HUES64 (cell line): ENCODE results near the gene TTC39C.
"Not testable (repeated sequence)": the region's sequence is repeated elsewhere in the genome, so short reads cannot be mapped to it uniquely, and the experiment has no call there.

ENCODE experiments used
- H3K27ac ChIP-seq: 2 replicates; pipeline ENCODE4 v1.7.0; 2013; ENCODE audit warnings: low read depth, low read length, inconsistent platforms
- H3K27me3 ChIP-seq: 2 replicates; pipeline ENCODE4 v1.6.1; 2013; ENCODE audit warnings: mild to moderate bottlenecking, low read length; ENCODE audit not compliant: insufficient read depth
- H3K36me3 ChIP-seq: 2 replicates; pipeline ENCODE4 v1.6.1; 2013; ENCODE audit warnings: mild to moderate bottlenecking, low read length; ENCODE audit not compliant: insufficient read depth
- H3K4me1 ChIP-seq: 2 replicates; pipeline ENCODE4 v1.6.1; 2013; ENCODE audit warnings: mild to moderate bottlenecking, low read length, moderate library complexity; ENCODE audit not compliant: insufficient read depth
- H3K4me3 ChIP-seq: 2 replicates; pipeline ENCODE4 v1.5.1; 2013; ENCODE audit warnings: mild to moderate bottlenecking, low read length, moderate library complexity
- H3K9ac ChIP-seq: 2 replicates; pipeline ENCODE4 v1.6.1; 2013; ENCODE audit warnings: mild to moderate bottlenecking, low read depth, low read length
- H3K9me3 ChIP-seq: 2 replicates; pipeline ENCODE4 v1.6.1; 2013; ENCODE audit warnings: low read depth, low read length; ENCODE audit not compliant: insufficient read depth
- WGBS: fragments of 150-250, 120-280 bp; methylation state at CpG from one replicate; pipeline ENCODE4 v1.1.7; 2013; ENCODE audit warnings: missing lambda C conversion rate; 5-methylcytosine and 5-hydroxymethylcytosine counted together

The TTC39C gene

DNA sequence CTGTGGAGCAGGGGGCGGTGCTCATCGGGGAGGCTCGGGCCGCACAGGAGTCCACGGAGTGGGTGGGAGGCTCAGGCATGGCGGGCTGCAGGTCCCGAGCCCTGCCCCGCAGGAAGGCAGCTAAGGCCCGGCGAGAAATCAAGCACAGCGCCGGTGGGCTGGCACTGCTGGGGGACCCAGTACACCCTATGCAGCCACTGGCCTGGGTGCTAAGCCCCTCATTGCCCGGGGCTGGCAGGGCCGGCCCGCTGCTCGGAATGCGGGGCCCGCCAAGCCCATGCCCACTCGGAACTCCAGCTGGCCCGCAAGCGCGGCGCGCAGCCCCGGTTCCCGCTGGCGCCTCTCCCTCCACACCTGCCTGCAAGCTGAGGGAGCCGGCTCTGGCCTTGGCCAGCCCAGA lies 135.0 kb downstream of the TTC39C start:
- 93% methylated on average over 28 of the region's 28 CpGs for WGBS
- H3K27me3 ChIP-seq, H3K4me1 ChIP-seq, H3K9ac ChIP-seq, H3K9me3 ChIP-seq, H3K4me3 ChIP-seq, H3K27ac ChIP-seq: not testable (repeated sequence)
- peaks cover 46% of the 10 kb centered on the region for H3K36me3 ChIP-seq

DNA sequence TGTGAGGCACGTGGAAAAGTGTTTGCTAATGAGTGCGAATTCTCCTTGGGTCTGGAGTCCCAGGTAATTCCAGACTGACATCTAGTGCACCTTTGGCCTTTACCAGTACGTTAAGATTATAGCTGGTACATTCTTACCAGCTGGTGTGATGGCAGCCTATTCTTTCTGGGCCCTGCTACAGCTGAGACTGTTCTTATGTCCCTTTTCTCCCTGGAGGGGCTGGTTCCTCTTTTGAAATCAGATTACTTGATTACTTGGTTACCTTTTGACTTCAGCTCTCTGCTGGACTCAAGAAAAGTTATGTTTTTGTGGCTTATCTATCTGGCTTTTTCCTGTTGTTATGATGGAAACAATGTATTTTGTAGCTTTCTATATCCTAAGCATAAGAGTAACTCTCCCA lies 138.8 kb downstream of the TTC39C start:
- Histone ChIP-seq H3K9me3 (no peaks in the 10 kb centered on the region), H3K4me3 (no peak overlapping the region), H3K27me3 (no peaks in the 10 kb centered on the region), H3K9ac (no peak overlapping the region), H3K27ac (no peak overlapping the region), H3K36me3 (peaks cover 32% of the 10 kb centered on the region), H3K4me1 (0 out of 2 replicates have a peak, but pooled peaks cover 5% of the 10 kb centered on the region)
- 90% methylated on average over 3 of the region's 3 CpGs for WGBS

DNA sequence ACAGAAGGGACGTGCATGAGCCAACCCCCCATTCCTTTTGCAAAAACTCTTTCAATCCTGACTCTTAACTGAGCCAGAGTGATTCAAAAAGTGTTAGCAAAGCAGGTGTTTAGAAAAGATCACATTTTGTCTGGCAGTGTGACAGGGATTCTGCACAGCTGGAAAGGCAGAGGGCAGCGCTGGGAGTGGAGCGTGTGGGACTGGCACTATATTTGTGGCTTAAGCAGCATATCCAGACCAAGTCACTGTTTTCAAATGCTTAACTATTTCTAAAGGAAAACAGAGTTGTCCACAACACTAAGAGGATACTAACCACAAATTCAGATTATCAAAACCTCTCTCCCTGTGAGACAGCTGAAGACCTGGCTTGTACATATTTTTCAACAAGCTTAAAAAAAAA lies 143.3 kb downstream of the TTC39C start:
- no peak overlapping the region for H3K27ac ChIP-seq
- no peak overlapping the region for H3K4me3 ChIP-seq
- 0 out of 2 replicates have a peak, but pooled peaks cover 9% of the 10 kb centered on the region for H3K4me1 ChIP-seq
- H3K9me3 ChIP-seq, result no peaks in the 10 kb centered on the region
- no peak overlapping the region for H3K9ac ChIP-seq
- 97% methylated on average over 3 of the region's 3 CpGs for WGBS
- no peaks in the 10 kb centered on the region for H3K27me3 ChIP-seq
- peaks cover 66% of the 10 kb centered on the region for H3K36me3 ChIP-seq

DNA sequence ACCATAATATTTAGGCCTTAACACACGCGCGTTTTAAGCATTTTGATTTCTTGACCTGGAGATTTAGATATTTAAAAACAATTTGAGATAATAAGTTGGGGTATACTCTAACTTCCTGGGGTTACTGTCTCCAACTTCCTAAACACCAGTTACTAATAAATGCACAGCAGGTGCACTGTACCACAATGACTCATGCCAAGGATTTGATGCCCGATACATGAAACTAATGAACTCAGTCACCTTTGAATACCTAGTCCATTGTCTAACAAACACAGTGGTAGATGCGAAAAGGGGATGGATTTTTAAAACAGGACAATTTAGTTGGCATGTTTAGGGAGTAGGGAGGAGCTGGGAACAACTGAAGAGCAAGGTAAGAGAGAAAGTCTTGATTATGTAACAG lies 145.5 kb downstream of the TTC39C start:
- Histone ChIP-seq H3K9ac (no peak overlapping the region), H3K27me3 (no peaks in the 10 kb centered on the region), H3K4me3 (no peak overlapping the region), H3K9me3 (no peaks in the 10 kb centered on the region), H3K27ac (no peak overlapping the region), H3K36me3 (peaks cover 83% of the 10 kb centered on the region), H3K4me1 (0 out of 2 replicates have a peak, but pooled peaks cover 9% of the 10 kb centered on the region)
- 98% methylated on average over 2 of the region's 5 CpGs for WGBS

DNA sequence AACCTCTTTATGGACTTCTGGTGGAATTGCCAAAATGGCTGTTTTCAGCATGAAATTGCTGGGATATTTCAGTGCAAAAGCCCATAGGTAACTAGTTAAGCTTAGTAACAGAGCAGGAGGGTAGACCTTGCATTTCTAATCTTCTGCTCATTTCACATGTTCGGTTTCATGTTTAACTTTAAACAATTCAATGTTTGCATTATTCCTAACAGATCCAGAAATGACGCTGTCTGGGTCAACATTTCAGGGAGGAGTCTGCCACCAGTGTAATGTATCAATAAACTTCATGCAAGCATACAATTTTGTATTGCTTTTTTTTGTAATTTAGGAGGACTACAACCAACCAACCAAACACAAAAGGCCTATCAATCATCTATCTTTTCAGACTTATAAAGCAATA lies 146.8 kb downstream of the TTC39C start:
- peaks cover 87% of the 10 kb centered on the region for H3K36me3 ChIP-seq
- WGBS, result 95% methylated on average over 2 of the region's 2 CpGs

DNA sequence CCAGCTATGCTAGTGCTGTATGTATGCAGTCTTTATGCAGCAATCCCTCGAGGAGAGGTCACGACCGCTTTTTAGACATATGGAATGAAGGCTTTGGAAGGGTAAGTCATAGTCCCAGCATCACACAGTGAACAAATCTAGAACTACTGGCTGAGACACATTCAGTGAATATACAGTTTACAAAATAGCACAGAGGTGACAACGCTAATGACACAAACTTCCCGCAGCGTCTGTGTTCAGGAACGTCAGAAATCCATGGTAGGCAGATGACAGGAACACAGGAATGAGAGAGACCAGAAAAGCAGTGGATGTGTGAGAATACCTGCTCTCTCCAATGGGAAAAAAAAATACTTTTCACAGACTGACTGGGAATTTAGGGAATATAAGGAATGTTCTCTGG lies 153.9 kb downstream of the TTC39C start:
- no peaks in the 10 kb centered on the region for H3K9me3 ChIP-seq
- H3K9ac ChIP-seq, result no peak overlapping the region
- no peak overlapping the region for H3K27ac ChIP-seq
- peaks cover 56% of the 10 kb centered on the region for H3K36me3 ChIP-seq
- H3K4me3 ChIP-seq, result no peak overlapping the region
- 96% methylated on average over 7 of the region's 7 CpGs for WGBS
- no peaks in the 10 kb centered on the region for H3K27me3 ChIP-seq
- H3K4me1 ChIP-seq, result no peaks in the 10 kb centered on the region

More for the DNA sequence above, 146.8 kb downstream of the TTC39C start:
- H3K9me3 ChIP-seq, result no peaks in the 10 kb centered on the region
- H3K9ac ChIP-seq, result no peak overlapping the region
- H3K27me3 ChIP-seq, result no peaks in the 10 kb centered on the region
- 0 out of 2 replicates have a peak, but pooled peaks cover 4% of the 10 kb centered on the region for H3K4me1 ChIP-seq
- no peak overlapping the region for H3K27ac ChIP-seq
- H3K4me3 ChIP-seq, result no peak overlapping the region

DNA sequence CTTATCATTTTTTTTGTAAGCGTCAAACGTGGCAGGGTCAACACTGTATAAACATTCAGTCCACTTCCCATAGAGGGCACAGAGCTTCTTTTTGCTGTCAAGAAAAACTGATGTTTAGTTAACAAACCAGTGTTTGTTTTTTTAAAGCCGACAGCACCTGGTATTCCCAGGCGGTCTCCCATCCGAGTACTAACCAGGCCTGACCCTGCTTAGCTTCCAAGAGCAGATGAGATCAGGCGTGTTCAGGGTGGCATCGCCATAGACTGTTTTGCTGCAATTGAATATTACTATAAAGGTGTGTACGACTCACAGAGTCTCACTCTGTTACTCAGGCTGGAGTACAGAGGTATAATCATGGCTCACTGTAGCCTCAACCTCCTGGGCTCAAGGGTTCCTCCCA lies 155.8 kb downstream of the TTC39C start:
- Histone ChIP-seq H3K4me3 (no peak overlapping the region), H3K27me3 (no peaks in the 10 kb centered on the region)
- WGBS, result 94% methylated on average over 8 of the region's 8 CpGs

DNA sequence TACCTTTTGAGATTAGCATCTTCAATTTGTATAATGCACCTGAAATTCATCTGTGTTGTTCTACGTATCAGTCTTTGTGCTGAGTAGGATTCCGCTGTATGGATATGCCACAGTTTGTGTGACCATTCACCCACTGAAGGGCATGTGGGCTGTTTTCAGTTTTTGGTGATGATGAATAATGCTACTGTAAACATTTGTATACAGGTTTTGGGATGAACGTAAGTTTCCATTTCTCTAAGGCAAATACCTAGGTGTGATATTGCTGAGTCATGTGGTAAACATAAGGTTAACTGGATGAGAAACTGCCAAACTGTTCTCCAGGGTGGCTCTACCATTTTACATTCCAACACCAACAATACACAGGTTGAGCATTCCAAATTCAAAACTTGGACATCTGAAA lies 159.4 kb downstream of the TTC39C start:
- no peaks in the 10 kb centered on the region for H3K4me1 ChIP-seq
- H3K27ac ChIP-seq, result no peak overlapping the region
- H3K36me3 ChIP-seq, result peaks cover 26% of the 10 kb centered on the region
- 98% methylated on average over 3 of the region's 3 CpGs for WGBS
- H3K4me3 ChIP-seq, result no peak overlapping the region
- H3K9me3 ChIP-seq, result no peaks in the 10 kb centered on the region
- H3K9ac ChIP-seq, result no peak overlapping the region
- H3K27me3 ChIP-seq, result no peaks in the 10 kb centered on the region

More for the DNA sequence above, 155.8 kb downstream of the TTC39C start:
- Histone ChIP-seq H3K9me3 (no peaks in the 10 kb centered on the region), H3K4me1 (no peaks in the 10 kb centered on the region), H3K9ac (no peak overlapping the region), H3K36me3 (peaks cover 54% of the 10 kb centered on the region), H3K27ac (no peak overlapping the region)

DNA sequence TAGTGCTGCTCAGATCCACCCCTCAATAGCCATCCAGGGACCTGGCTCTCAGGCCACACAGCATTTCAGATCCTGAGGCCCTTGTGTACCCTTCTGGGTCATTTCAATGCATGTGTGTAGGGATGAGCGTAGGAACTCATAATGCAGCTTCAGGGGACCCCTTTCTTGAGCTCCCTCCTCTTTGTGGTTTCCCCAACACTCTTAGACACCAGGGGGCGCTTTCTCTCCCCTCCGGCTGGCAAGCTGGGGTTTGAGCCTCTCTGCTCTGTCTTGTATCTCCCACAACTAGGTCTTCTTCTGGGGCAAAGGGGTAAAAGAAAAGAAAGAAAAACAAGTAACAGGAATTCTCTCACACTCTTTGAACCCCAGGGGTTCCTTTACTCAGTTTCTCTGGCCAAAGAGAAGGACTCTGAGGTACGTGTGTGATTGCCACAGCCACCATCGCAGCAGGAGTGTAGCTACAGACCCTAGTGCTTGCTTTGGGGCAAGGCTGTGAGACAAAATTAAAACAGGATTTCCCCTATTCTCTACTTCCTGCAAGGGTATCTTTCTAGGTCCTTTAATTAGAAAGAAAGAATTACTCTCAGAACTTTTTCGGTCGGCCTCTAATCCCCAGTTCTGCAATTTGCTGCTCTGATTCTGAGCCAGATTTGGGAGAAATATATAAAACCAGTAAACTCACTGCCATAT lies 162.3 kb downstream of the TTC39C start:
- Histone ChIP-seq H3K4me1 (0 out of 2 replicates have a peak, but pooled peaks cover under 1% of the 10 kb centered on the region), H3K27me3 (no peaks in the 10 kb centered on the region), H3K36me3 (peaks cover 29% of the 10 kb centered on the region), H3K27ac (no peak overlapping the region), H3K9me3 (no peaks in the 10 kb centered on the region), H3K9ac (no peak overlapping the region), H3K4me3 (no peak overlapping the region)
- WGBS, result 65% methylated on average over 7 of the region's 7 CpGs

DNA sequence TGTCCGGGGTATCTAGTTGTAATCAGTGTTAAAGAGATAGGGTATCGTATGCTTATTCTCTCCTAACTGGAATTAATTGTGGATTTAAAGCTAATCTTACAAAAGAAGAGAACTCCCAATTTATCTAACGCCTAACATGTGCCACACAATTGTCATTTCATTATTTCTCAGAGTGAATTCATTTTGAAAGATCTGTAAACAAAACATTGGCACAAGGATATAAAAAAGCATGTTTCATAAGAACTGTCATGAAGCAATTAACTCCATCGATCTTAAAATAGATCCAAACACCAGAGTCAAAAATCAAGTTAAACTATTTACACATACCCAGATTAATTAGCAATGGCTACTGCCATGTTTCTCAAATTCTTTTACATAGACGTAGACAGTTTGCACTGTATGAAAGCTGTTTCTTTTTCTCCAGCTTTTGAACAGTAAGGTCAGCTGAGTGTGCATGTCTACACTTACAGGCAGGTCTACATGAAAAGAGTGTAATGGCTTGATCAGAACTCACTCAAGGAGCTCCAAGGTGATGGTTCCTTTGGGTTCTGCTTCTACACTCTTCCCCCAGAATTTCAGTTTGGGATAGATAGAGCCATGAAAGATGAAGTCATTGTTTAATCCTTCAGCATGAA lies 163.1 kb downstream of the TTC39C start:
- Histone ChIP-seq H3K9ac (no peak overlapping the region), H3K27ac (no peak overlapping the region), H3K4me1 (0 out of 2 replicates have a peak, but pooled peaks cover 5% of the 10 kb centered on the region), H3K27me3 (no peaks in the 10 kb centered on the region), H3K36me3 (peaks cover 29% of the 10 kb centered on the region), H3K4me3 (no peak overlapping the region), H3K9me3 (no peaks in the 10 kb centered on the region)
- 91% methylated on average over 3 of the region's 5 CpGs for WGBS

DNA sequence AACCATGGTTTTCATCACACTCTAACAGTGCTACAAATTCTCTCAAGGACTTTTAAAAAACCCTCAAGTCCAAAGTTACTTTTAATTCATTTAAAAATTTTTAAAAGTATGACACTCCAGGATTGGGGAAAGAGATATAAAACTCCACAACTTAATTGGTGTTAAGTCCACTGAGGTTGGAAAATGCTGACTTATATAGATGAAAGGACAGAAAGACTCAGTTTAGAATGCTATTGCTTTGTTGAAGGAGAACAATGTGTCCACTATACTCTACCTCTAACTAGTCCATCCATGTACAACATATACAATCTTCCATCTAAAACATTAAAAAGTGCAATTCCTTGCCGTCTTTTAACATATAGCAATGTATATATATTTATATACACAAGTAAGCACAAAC lies 165.5 kb downstream of the TTC39C start:
- no peak overlapping the region for H3K27ac ChIP-seq
- no peak overlapping the region for H3K4me3 ChIP-seq
- no peak overlapping the region for H3K9ac ChIP-seq
- H3K27me3 ChIP-seq, result no peaks in the 10 kb centered on the region
- no peaks in the 10 kb centered on the region for H3K9me3 ChIP-seq
- H3K36me3 ChIP-seq, result peaks cover 18% of the 10 kb centered on the region; the same call in 1 of the 2 replicates
- H3K4me1 ChIP-seq, result peaks cover 8% of the 10 kb centered on the region
- 100% methylated on average over 1 of the region's 1 CpG for WGBS
